Inferior parietal cortex (tissue), 1 donor: ENCODE results near the gene MMP28.

Source experiments
- DNase-seq: peaks from one replicate; pipeline ENCODE4 v3.0.0-alpha.2; 2016; ENCODE audit errors: extremely low spot score

MMP28 gene

GRCh38 chr17:35726127-35726952 is 69.1 kb downstream of the MMP28 start:
- DNase-seq: no peak

DNA sequence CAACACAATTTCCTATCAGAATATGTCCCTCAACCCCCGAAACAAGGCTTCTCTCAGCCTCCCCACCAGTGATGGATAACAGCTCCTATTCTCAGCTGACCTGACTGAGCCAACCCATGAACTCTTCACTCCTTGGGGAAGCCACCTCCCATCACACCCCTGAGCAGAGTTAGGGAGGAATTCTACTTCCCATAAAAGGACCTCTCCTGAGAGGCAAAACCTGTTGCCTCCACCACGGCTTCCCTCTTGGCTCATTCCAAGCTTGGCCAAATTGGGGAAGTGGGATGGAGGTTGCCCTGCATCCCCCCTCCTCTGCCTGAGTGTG is 69.7 kb downstream of the MMP28 start:
- DNase-seq: no peak

DNA sequence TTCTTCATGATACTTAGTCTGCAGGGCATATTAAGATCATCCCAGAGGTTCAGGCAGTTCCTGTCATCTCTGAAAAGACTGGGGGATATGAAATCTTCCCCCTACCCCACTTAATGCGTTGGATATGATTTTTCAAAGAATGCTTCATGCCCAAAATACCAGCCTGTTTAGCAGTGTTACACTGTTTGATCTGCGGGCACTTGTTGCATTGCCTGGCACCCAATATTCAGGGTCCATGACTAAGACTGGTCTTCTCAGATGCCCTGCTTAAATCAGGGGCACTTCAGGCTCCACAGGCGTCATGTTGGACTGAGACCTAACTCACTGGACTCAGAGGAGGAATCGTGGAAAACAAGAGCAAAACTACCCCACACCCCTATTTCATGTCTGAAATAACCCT is 70.4 kb downstream of the MMP28 start:
- DNase-seq: no peak

DNA sequence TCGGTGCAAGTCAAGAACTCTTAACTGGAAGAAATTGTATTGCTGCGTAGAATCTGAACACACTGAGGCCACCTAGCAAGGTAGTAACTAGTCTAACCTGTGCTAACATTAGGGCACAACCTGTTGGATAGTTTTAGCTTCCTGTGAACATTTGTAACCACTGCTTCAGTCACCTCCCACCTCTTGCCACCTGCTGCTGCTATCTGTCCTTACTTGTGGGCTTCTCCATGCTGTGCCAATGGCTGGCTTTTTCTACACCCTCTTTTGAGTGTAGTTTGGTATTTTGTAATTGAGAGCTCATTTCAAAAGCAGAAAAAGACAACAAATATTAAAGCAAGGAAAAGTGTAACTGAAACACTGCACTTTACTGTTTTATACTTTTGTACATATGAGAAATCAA is 71.7 kb downstream of the MMP28 start:
- no peak for DNase-seq

DNA sequence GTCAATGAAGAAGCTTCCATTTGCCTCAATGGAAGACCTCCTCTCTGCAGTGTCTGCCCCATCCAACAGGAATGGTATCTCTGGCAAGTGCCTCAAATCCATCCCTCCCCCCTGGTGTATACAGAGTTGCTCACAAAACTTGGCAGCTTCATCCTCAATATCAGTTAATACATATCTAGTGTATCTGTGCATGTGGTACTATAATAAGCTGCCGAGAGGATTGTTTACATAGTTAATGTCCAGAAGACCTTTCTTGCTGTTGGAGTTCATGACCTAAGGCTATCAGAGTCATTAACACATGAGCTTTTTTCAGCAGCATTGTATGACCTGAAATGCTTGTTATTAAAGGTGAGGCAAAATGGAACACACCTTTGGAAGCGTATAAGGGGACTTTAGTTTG is 78.0 kb downstream of the MMP28 start:
- DNase-seq: no peak

DNA sequence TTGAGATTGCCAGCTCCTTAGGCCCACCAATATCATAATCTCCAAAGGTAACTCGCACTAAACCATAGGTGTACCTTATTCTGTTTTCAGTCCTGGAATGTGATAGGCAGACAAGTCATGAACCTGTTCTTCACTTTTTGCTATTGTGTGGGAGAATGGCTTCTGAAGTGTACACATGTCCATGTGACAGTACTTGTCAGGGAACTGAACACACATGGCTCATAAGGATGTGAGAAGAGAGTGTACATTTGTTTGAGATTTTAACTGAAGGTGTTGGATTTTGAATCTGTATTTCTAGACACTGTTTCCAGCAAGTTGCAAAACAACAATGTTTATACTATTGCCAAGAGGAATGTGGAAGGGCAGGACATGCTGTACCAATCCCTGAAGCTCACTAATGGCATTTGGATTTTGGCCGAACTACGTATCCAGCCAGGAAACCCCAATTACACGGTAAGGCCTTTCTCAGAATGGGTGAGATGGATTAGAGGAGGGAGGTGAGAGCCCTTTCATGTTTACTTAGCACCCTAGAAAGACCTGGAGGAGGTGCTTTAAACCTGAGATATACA is 78.5 kb downstream of the MMP28 start:
- no peak for DNase-seq

DNA sequence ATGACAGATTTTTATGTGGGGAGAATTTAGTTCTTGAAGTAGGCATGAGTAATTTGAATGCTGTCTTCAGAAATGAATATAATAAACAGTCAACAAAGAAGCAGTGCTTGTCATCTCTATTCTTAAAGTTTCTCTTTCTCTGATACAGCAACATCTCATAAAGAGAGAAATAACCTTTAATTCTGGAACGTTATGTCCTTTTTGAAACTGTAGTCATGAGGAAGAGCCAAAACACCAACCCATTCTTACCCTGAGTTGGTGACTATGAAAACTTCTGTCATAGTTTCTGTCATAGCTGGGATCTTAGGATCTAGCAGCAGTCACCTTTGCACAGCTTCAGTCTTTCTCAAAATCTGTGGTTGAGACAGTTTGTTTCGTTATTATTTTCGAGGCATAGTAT is 79.3 kb downstream of the MMP28 start:
- no peak for DNase-seq
